Measurements from ENCODE around the gene SLC2A14. TPM values are rescaled to one million over a fixed set of nuclear protein-coding genes. Genes with fewer than 3 reads are reported as not detected.
"Not testable (repeated sequence)": the region's sequence is repeated elsewhere in the genome, so short reads cannot be mapped to it uniquely, and the experiment has no call there.

The SLC2A14 gene
- total RNA-seq, 1 donor from 2014 or later = 4.3 TPM

- no peak for DNase-seq (ENCODE audit: low spot score)
Measured at GRCh38 chr12:7834701-7835100, 38.0 kb downstream of the SLC2A14 start.

GRCh38 chr12:7833831-7834230 lies 38.9 kb downstream of the SLC2A14 start:
- DNase-seq (ENCODE audit: low spot score) = no peak

GRCh38 chr12:7833201-7833600 lies 39.5 kb downstream of the SLC2A14 start:
- DNase-seq (ENCODE audit: low spot score) = not testable (repeated sequence)

- DNase-seq (ENCODE audit: low spot score) = peak; percentile 55
Measured at GRCh38 chr12:7832059-7832696, 40.5 kb downstream of the SLC2A14 start.

- DNase-seq (ENCODE audit: low spot score) = not testable (repeated sequence)
Measured at GRCh38 chr12:7829737-7830136, 43.0 kb downstream of the SLC2A14 start.

- peak; percentile 70 for DNase-seq (ENCODE audit: low spot score)
Measured at GRCh38 chr12:7825754-7826153, 47.0 kb downstream of the SLC2A14 start.

GRCh38 chr12:7806863-7807487 lies 65.7 kb downstream of the SLC2A14 start:
- DNase-seq (ENCODE audit: low spot score) = peak; percentile 84

- not testable (repeated sequence) for DNase-seq (ENCODE audit: low spot score)
Measured at GRCh38 chr12:7806319-7806718, 66.4 kb downstream of the SLC2A14 start.

GRCh38 chr12:7801460-7801859 lies 71.3 kb downstream of the SLC2A14 start:
- DNase-seq (ENCODE audit: low spot score) = no peak

- not testable (repeated sequence) for DNase-seq (ENCODE audit: low spot score)
Measured at GRCh38 chr12:7798750-7799308, 73.9 kb downstream of the SLC2A14 start.

- DNase-seq (ENCODE audit: low spot score) = peak; percentile 28
Measured at GRCh38 chr12:7797698-7798398, 74.9 kb downstream of the SLC2A14 start.

GRCh38 chr12:7797269-7797668 lies 75.4 kb downstream of the SLC2A14 start:
- not testable (repeated sequence) for DNase-seq (ENCODE audit: low spot score)

GRCh38 chr12:7793211-7793610 lies 79.5 kb downstream of the SLC2A14 start:
- DNase-seq (ENCODE audit: low spot score) = no peak

GRCh38 chr12:7788884-7789528 lies 83.7 kb downstream of the SLC2A14 start, which contains the start of gene NANOG:
NANOG (plus strand) TSS chr12:7789402; CDS start chr12:7789615, 213 bp downstream.
- not testable (repeated sequence) for DNase-seq (ENCODE audit: low spot score)

- DNase-seq (ENCODE audit: low spot score) = no peak
Measured at GRCh38 chr12:7788294-7788660, 84.4 kb downstream of the SLC2A14 start.

- peak; percentile 45 for DNase-seq (ENCODE audit: low spot score)
Measured at GRCh38 chr12:7787574-7788293, 85.0 kb downstream of the SLC2A14 start.

- DNase-seq (ENCODE audit: low spot score) = no peak
Measured at GRCh38 chr12:7784701-7785100, 88.0 kb downstream of the SLC2A14 start.

GRCh38 chr12:7783433-7783832 lies 89.3 kb downstream of the SLC2A14 start:
- DNase-seq (ENCODE audit: low spot score) = not testable (repeated sequence)

GRCh38 chr12:7782055-7782454 lies 90.7 kb downstream of the SLC2A14 start:
- DNase-seq (ENCODE audit: low spot score) = no peak

- DNase-seq (ENCODE audit: low spot score) = no peak
Measured at GRCh38 chr12:7781274-7781673, 91.4 kb downstream of the SLC2A14 start.

- DNase-seq (ENCODE audit: low spot score) = no peak
Measured at GRCh38 chr12:7769999-7770398, 102.7 kb downstream of the SLC2A14 start.
